Measurements from ENCODE around the gene NTRK3. TPM values are rescaled to one million over a fixed set of nuclear protein-coding genes. Genes with fewer than 3 reads are reported as not detected.
A peak's percentile ranks its signal among the peaks of the same experiment; 100 is the strongest.

The NTRK3 gene
- total RNA-seq, 2 donors from 2014 or later = 0.53 TPM; not detected in 1

DNA sequence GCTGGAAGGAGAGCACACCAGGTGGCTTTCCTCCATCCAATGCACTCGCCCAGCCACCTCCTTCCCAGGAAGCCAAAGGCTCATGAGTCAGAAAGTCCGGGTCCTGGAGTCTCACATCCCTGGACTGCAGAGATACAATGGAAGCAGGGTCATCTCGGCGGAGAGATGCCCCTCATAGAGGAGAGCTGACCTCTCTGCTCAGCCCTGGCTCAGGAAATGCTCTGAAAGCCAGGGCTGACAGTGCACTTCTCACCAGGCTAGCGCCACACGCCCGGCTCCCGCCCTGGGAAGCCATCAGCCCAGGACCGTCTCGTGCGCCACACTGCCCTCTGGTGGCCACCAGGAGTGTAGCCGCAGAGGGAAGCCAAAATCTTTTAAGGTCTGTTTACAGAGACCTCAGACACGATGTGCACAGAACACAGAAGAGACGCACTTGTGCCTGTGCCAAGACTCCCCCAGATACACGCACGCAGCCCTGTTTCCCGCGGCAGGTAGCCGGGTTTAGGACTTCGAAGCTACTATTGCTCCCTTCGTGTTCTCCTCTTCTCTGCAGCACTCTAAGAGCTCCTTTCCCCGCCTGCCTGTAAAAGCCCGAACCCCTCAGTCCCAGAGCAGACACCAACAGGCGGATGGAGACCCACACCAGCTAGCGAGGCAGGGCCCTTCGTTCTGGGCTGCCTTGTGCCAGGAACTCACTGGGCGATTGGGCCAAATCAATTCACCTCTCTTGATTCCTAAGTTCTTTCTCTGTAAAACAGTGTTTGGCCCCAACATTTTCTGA, 9.7 kb downstream of the NTRK3 start:
- H3K9me3 Mint-ChIP-seq = no peaks in the 10 kb centered on the region
- ATAC-seq (replicated peaks) = peak; percentile 82

GRCh38 chr15:88246081-88246480, 10.5 kb downstream of the NTRK3 start:
- peaks cover 10% of the 10 kb centered on the region for H3K4me1 Mint-ChIP-seq
- no peaks in the 10 kb centered on the region for H3K9me3 Mint-ChIP-seq
- no peak overlapping the region for H3K4me3 Mint-ChIP-seq
- H3K36me3 Mint-ChIP-seq (ENCODE audit: low read depth) = no peaks in the 10 kb centered on the region
- H3K27me3 Mint-ChIP-seq = peaks cover 22% of the 10 kb centered on the region
- ATAC-seq (replicated peaks) = no peak
- no peak overlapping the region for H3K27ac Mint-ChIP-seq

More for the DNA sequence above, 9.7 kb downstream of the NTRK3 start:
- H3K27me3 Mint-ChIP-seq = peaks cover 22% of the 10 kb centered on the region
- no peaks in the 10 kb centered on the region for H3K36me3 Mint-ChIP-seq (ENCODE audit: low read depth)
- peak overlapping the region; percentile 40 for H3K4me3 Mint-ChIP-seq
- H3K27ac Mint-ChIP-seq = no peak overlapping the region
- H3K4me1 Mint-ChIP-seq = peaks cover 10% of the 10 kb centered on the region

DNA sequence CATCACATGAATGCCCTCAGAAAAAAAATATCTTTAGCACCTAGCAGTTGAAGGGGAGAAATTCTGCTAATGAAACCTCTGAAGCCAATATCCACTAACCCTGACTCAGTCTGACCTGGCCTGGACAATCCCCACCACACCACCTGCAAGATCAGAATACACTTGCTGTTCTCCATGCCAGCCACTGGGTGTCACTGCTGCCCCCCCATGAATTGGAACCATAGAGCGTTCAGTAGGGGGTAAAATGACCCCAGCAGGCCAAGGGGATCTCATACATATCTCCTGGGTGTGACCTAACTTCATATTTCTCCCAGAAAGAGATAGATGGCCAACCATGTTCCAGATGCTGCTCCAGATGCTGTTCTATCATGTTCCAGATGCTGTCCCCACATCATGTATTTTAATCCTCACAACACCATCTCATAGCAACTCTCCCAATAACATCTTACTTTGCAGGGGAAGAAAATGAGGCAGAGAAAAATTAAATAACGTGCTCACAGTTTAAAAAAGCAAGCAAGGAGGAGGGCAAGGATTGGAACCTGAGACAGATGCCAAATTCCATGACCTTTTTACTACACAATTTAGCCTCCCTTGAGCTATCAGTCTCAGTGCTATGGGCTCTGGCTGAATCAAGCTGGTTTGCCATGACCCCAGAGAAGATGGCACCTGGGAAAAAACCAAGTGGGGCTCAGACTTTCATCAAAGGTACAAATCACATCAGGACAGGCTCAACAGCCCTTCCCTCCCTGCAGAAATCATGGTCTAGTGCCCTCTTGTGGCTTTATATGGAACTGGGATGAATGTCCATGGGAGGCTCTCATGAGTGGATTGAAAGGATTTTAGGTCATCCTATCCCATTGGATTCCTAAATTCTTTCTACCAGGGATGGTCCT, 12.4 kb downstream of the NTRK3 start:
- Mint-ChIP-seq H3K9me3 (no peaks in the 10 kb centered on the region), H3K27ac (no peak overlapping the region), H3K4me1 (peaks cover 10% of the 10 kb centered on the region), H3K27me3 (peaks cover 22% of the 10 kb centered on the region), H3K4me3 (no peak overlapping the region), H3K36me3 (ENCODE audit: low read depth) (no peaks in the 10 kb centered on the region)
- ATAC-seq (replicated peaks) = peak; percentile 42

- Mint-ChIP-seq H3K27me3 (peaks cover 29% of the 10 kb centered on the region), H3K9me3 (no peaks in the 10 kb centered on the region), H3K4me1 (peaks cover 10% of the 10 kb centered on the region), H3K36me3 (ENCODE audit: low read depth) (no peaks in the 10 kb centered on the region), H3K27ac (no peak overlapping the region), H3K4me3 (no peak overlapping the region)
- no peak for ATAC-seq (replicated peaks)
These were observed 13.7 kb downstream of the NTRK3 start for GRCh38 chr15:88242586-88243555.

GRCh38 chr15:88241461-88241860, 15.1 kb downstream of the NTRK3 start:
- Mint-ChIP-seq H3K4me1 (peaks cover under 1% of the 10 kb centered on the region), H3K9me3 (no peaks in the 10 kb centered on the region), H3K36me3 (ENCODE audit: low read depth) (no peaks in the 10 kb centered on the region), H3K27ac (no peak overlapping the region), H3K4me3 (no peak overlapping the region), H3K27me3 (peaks cover 31% of the 10 kb centered on the region)
- ATAC-seq (replicated peaks) = no peak

DNA sequence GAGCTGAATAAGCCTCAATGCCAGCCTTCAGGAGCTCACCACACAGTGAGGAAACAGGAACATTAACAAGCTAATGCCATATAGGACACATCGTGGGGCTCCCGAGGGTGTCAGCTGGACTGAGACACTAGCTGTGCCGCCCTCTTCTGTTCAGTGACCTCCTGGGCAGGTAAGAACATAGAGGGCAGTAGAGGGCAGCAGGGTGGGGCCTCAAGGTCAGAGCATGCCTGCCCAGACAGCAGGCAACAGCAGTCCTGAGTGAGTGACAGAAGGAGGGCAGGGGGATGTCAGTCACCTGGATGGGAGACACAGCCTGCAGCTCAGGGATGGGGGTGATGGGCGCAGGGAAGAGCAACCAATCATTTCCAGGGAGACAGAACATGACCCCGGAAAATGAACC, 15.5 kb downstream of the NTRK3 start:
- Mint-ChIP-seq H3K27ac (no peak overlapping the region), H3K4me3 (no peak overlapping the region), H3K9me3 (no peaks in the 10 kb centered on the region), H3K36me3 (ENCODE audit: low read depth) (no peaks in the 10 kb centered on the region), H3K27me3 (peaks cover 28% of the 10 kb centered on the region), H3K4me1 (no peaks in the 10 kb centered on the region)
- ATAC-seq (replicated peaks) = no peak

DNA sequence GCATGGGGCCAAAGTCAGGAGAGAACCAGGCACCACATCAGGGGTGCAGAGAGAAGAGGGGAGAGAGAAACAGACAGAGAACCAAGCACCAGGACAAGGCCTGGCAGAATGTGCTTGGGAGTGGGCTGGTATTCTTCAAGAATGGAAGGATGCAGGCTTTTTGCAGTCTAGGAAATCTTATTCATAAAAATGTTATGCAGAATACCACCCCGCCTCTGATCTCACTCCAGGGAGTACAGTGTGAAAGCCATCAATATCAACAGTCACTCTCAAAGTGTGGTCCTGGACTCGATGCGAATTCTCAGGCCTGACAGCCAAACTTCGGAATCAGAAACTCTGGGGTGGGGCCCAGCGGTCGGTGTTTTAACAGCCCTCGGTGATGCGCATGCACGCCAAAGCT, 16.9 kb downstream of the NTRK3 start:
- Mint-ChIP-seq H3K4me3 (no peak overlapping the region), H3K27me3 (peaks cover 30% of the 10 kb centered on the region)
- ATAC-seq (replicated peaks) = no peak

DNA sequence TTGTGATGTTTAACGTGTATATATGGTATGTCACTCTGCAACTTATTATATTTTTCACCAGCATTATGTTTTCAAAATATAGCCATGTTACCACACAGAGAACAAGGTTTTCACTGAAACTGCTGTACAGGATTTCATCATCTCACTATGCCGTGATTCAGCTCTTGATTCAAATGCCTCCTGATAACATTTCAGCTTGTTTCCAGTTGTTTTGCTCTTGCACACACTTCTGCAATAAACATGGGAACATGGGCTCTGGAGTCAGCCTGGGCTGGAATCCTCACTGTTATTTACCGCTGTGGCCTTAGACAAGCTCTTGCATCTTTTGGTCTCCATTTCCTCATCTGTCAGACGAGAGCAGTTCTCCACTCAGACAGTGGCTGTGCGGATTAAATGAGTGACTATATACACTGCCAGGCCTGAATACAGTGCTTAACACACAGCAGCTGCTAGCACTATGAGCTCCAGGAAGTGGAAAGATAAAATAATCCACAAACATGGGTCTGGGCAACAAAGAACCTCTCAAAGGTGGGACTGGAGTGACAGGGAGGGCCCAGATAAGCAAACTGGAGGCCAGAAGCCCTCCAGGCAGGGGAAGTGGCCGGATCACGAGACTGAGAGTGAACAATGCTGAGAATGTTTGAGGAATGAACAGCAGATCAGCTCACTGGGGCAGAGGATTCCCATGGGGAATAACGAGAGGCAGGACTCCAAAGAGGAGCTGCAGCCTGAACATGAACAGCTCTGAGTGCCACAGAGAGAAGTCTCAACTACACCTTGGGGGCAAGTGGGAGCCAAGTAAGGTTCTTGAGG, 17.7 kb downstream of the NTRK3 start:
- Mint-ChIP-seq H3K36me3 (ENCODE audit: low read depth) (no peaks in the 10 kb centered on the region), H3K4me1 (no peaks in the 10 kb centered on the region), H3K9me3 (no peaks in the 10 kb centered on the region), H3K4me3 (no peak overlapping the region), H3K27ac (no peak overlapping the region), H3K27me3 (peaks cover 37% of the 10 kb centered on the region)
- ATAC-seq (replicated peaks) = no peak

More for the DNA sequence above, 16.9 kb downstream of the NTRK3 start:
- Mint-ChIP-seq H3K9me3 (no peaks in the 10 kb centered on the region), H3K27ac (no peak overlapping the region), H3K4me1 (no peaks in the 10 kb centered on the region), H3K36me3 (ENCODE audit: low read depth) (no peaks in the 10 kb centered on the region)

DNA sequence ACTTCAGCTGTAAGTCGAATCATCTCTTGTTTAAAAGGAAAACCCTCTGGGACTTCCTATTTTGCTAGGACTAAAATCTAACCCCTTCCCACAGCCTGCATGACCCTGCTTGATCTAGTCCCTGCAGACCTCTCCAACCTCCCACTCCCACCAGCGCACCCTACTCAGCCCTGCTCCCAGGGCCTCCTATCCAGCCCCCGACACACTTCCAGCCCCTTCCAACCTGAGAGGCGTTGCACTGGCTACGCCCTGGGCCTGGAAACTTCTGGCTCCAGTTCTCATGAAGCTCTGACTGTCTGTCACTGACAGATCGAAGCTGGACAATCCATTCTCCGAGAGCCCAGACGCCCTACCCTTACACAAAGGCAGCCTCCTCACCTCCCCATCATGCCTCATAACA, 21.8 kb downstream of the NTRK3 start:
- H3K4me3 Mint-ChIP-seq = no peak overlapping the region
- H3K9me3 Mint-ChIP-seq = no peaks in the 10 kb centered on the region
- no peaks in the 10 kb centered on the region for H3K4me1 Mint-ChIP-seq
- no peaks in the 10 kb centered on the region for H3K36me3 Mint-ChIP-seq (ENCODE audit: low read depth)
- peaks cover 52% of the 10 kb centered on the region for H3K27me3 Mint-ChIP-seq
- H3K27ac Mint-ChIP-seq = no peak overlapping the region
- no peak for ATAC-seq (replicated peaks)

DNA sequence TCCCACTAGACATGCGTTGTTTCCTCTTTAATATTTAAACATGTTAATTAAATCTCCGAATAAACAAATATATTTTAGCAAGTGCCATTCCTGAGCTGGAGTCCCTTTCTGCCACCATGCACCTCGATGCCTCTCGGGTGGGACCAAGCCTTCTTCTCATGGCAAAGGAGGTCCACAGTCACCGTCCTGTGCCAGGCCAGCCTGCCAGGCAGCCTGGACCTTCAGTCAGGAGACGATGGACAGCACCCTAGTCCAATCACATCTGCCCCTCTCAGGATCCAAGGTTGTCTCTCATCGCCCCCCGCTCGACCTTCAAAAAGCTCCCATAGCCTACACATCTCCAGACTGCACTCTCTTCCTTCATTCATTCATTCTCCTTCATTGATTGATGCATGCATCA, 22.6 kb downstream of the NTRK3 start:
- Mint-ChIP-seq H3K27ac (no peak overlapping the region), H3K4me1 (no peaks in the 10 kb centered on the region), H3K36me3 (ENCODE audit: low read depth) (no peaks in the 10 kb centered on the region), H3K27me3 (peaks cover 51% of the 10 kb centered on the region), H3K4me3 (no peak overlapping the region), H3K9me3 (no peaks in the 10 kb centered on the region)
- no peak for ATAC-seq (replicated peaks)

DNA sequence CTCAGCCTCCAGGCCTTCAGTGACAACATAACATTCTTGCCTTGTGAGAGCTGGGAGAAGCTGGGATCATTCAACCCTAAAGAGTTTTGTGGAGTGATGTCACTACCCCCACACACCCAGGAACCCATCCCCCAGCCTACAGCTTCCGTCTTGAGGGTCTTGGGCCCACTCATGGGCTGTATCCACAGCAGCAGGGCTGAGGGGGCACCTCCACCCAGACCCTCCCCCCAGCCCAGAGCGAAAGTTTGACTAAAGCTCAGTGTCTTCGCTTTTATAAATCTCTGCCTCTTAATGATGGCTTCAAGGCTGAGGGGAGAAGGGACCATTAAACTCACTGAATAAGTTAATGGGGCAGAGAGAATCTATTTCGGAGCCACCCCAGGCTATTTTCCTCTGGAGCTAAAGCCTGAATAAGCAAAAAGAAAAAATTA, 23.8 kb downstream of the NTRK3 start:
- H3K36me3 Mint-ChIP-seq (ENCODE audit: low read depth) = no peaks in the 10 kb centered on the region
- H3K27me3 Mint-ChIP-seq = peaks cover 53% of the 10 kb centered on the region
- no peaks in the 10 kb centered on the region for H3K9me3 Mint-ChIP-seq
- H3K4me3 Mint-ChIP-seq = no peak overlapping the region
- no peaks in the 10 kb centered on the region for H3K4me1 Mint-ChIP-seq
- H3K27ac Mint-ChIP-seq = no peak overlapping the region
- no peak for ATAC-seq (replicated peaks)

DNA sequence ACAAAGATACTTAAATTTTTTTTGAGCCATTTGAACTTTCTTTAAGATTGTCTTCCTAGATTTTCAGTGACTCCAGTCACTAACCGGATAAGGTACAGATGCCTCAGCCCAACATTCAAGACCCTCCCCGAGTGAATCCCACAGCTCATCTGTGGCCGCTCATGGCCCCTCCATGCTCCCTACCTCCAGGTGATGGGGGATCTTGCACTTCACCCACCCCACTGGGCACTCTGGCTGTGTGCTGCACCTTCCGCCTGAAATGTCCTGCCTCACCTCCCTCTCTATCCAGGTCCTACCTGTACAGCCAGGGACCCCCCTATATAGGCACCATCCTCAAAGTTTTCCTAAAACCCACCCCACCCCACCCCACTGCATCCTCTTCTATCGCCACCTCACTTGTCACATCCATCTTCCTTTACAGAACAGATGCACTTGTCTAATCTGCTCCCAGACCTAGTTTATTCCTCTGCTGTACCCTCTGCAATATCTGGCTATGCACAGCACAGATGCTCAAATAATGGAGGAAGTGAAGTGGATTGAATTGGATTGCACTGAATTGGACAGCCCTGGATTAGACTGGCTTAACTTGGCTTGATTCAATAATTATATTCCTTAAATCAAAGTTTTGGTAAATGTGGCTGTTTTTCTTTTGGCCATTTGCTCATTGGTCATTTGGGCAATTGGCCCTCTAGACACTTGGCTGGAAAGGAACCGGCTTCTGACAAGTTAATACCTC, 24.5 kb downstream of the NTRK3 start:
- ATAC-seq (replicated peaks) = no peak
- no peaks in the 10 kb centered on the region for H3K9me3 Mint-ChIP-seq
- H3K36me3 Mint-ChIP-seq (ENCODE audit: low read depth) = no peaks in the 10 kb centered on the region
- H3K27me3 Mint-ChIP-seq = peaks cover 47% of the 10 kb centered on the region
- H3K27ac Mint-ChIP-seq = no peak overlapping the region
- H3K4me3 Mint-ChIP-seq = no peak overlapping the region
- H3K4me1 Mint-ChIP-seq = no peaks in the 10 kb centered on the region

DNA sequence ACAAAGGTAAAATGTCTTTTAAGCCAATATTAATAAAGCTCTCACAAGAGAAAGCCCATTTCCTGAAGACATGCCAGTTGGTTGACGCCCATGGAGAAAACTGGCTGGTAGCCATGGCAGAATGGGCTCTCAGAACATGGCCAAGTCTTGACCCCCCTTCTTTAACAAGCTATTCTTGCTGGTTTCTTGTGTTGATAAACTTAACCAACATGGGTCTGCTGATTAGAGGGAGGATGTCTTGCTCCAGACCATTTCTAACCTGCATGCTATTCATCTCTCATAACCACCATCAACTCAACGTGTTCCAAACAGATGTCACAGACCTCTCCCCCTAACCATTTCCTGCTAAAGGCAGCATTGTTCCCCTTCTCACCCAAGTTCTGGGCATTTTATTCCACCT, 25.7 kb downstream of the NTRK3 start:
- Mint-ChIP-seq H3K4me3 (no peak overlapping the region), H3K36me3 (ENCODE audit: low read depth) (no peaks in the 10 kb centered on the region), H3K9me3 (no peaks in the 10 kb centered on the region), H3K27ac (no peak overlapping the region), H3K4me1 (no peaks in the 10 kb centered on the region), H3K27me3 (peaks cover 46% of the 10 kb centered on the region)
- no peak for ATAC-seq (replicated peaks)
